22Rv1 (cell line): ENCODE data around the gene TMEM190.

Source experiments
- ZFX ChIP-seq: fragments of 450-650 bp; IDR thresholded peaks from 2 replicates; pipeline ENCODE4 v1.6.1; 2017; ENCODE audit warnings: antibody characterized with exemption, borderline replicate concordance
- TF ChIP-seq, protein P1 (sequence below): fragments of 450-650 bp; IDR thresholded peaks from 2 replicates; pipeline ENCODE4 v1.5.1; 2017; ENCODE audit warnings: mild to moderate bottlenecking

DNA sequence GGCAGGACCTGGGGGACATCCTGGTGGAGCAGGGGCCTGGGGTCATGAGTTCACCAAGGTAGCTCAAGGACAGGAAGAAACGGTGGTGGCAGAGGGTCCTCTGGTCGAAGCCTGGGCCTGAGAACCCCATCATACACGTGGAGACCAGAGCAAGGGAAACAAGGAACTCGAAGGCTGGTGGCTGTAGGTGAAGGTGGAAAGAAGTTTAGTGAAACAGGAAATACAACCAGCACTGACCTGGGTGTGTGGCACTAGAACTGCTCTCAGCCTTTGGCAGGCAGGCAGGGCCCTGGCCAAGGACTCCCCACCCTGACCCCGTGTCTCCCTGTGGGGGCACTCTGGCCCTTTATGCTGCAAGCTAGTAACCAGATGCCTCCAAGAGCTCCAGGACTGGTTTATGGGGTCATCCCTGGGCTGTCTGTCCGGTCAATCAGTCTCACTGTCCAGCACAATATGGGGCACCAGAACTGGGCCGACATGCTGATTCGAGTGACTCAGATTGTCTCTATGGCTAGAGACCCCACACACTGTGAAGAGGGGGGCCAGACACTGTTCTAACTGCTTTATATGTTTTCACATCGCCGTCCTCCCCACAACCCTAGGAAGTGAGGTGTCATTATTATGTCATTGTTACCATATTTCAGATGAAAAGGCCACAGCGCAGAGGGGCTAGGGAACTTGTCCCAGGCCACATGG, 25.9 kb upstream of the TMEM190 start:
- TF ChIP-seq, protein P1, sequence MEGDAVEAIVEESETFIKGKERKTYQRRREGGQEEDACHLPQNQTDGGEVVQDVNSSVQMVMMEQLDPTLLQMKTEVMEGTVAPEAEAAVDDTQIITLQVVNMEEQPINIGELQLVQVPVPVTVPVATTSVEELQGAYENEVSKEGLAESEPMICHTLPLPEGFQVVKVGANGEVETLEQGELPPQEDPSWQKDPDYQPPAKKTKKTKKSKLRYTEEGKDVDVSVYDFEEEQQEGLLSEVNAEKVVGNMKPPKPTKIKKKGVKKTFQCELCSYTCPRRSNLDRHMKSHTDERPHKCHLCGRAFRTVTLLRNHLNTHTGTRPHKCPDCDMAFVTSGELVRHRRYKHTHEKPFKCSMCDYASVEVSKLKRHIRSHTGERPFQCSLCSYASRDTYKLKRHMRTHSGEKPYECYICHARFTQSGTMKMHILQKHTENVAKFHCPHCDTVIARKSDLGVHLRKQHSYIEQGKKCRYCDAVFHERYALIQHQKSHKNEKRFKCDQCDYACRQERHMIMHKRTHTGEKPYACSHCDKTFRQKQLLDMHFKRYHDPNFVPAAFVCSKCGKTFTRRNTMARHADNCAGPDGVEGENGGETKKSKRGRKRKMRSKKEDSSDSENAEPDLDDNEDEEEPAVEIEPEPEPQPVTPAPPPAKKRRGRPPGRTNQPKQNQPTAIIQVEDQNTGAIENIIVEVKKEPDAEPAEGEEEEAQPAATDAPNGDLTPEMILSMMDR: no peak
- no peak for TF ChIP-seq ZFX
